Large intestine (tissue), 3 donors: ENCODE results near the gene TDP2. TPM values are rescaled to one million over a fixed set of nuclear protein-coding genes. Genes with fewer than 3 reads are reported as not detected.

Experiments used
- DNase-seq, 2 donors: peaks; one replicate each; pipeline versions ENCODE4 v3.0.0 to v3.0.0-alpha.2; 2013
- H3K27ac ChIP-seq: one replicate; pipeline ENCODE4 v1.5.1; 2013; ENCODE audit warnings: low read length
- H3K27me3 ChIP-seq: 2 replicates; pipeline ENCODE4 v1.6.1; 2013; ENCODE audit warnings: low read length; ENCODE audit not compliant: control insufficient read depth, insufficient read depth
- H3K36me3 ChIP-seq: 2 replicates; pipeline ENCODE4 v1.6.1; 2013; ENCODE audit warnings: low read length; ENCODE audit not compliant: control insufficient read depth, insufficient read depth
- H3K4me1 ChIP-seq: one replicate; pipeline ENCODE4 v1.6.1; 2013; ENCODE audit warnings: low read length; ENCODE audit not compliant: control insufficient read depth, insufficient read depth
- H3K4me3 ChIP-seq: one replicate; pipeline ENCODE4 v1.5.1; 2013; ENCODE audit warnings: low read length
- H3K9me3 ChIP-seq: one replicate; pipeline ENCODE4 v1.6.1; 2013; ENCODE audit warnings: mild to moderate bottlenecking, low read depth, low read length, moderate library complexity; ENCODE audit not compliant: control insufficient read depth
- WGBS: methylation state at CpG from one replicate; pipeline ENCODE4 v1.1.5; 2013; ENCODE audit warnings: low lambda C conversion rate; ENCODE audit not compliant: insufficient coverage; 5-methylcytosine and 5-hydroxymethylcytosine counted together
- polyA plus RNA-seq: library from polyadenylated mRNA; unstranded; fragments of 120-200 nt; gene quantifications from one replicate; pipeline ENCODE4 v1.2.1, GENCODE V29; 2013

Gene TDP2
- polyA plus RNA-seq, 1 donor: 292 TPM

- H3K27ac ChIP-seq: no peak overlapping the region
- no peaks in the 10 kb centered on the region for H3K9me3 ChIP-seq
- no peaks in the 10 kb centered on the region for H3K4me1 ChIP-seq
- 53% methylated on average over 2 of the region's 5 CpGs for WGBS
- H3K36me3 ChIP-seq: no peaks in the 10 kb centered on the region
- no peak overlapping the region for H3K4me3 ChIP-seq
- DNase-seq: no peak
- no peaks in the 10 kb centered on the region for H3K27me3 ChIP-seq
These were observed 35.7 kb downstream of the TDP2 start for GRCh38 chr6:24630856-24631505.

- no peak overlapping the region for H3K4me3 ChIP-seq
- no peaks in the 10 kb centered on the region for H3K27me3 ChIP-seq
- no peaks in the 10 kb centered on the region for H3K4me1 ChIP-seq
- no peaks in the 10 kb centered on the region for H3K9me3 ChIP-seq
- H3K27ac ChIP-seq: no peak overlapping the region
- no CpG with 5 or more reads among the region's 7 CpGs for WGBS
- DNase-seq: no peak
- H3K36me3 ChIP-seq: no peaks in the 10 kb centered on the region
These were observed 44.9 kb downstream of the TDP2 start for GRCh38 chr6:24621626-24622289.

GRCh38 chr6:24620637-24621036, 46.1 kb downstream of the TDP2 start:
- no peak overlapping the region for H3K27ac ChIP-seq
- H3K27me3 ChIP-seq: no peaks in the 10 kb centered on the region
- no peaks in the 10 kb centered on the region for H3K36me3 ChIP-seq
- H3K4me1 ChIP-seq: no peaks in the 10 kb centered on the region
- H3K9me3 ChIP-seq: no peaks in the 10 kb centered on the region
- WGBS: no CpG with 5 or more reads among the region's 3 CpGs
- no peak for DNase-seq
- H3K4me3 ChIP-seq: no peak overlapping the region

GRCh38 chr6:24619661-24620060, 47.0 kb downstream of the TDP2 start:
- no peak overlapping the region for H3K4me3 ChIP-seq
- no peaks in the 10 kb centered on the region for H3K36me3 ChIP-seq
- no peaks in the 10 kb centered on the region for H3K9me3 ChIP-seq
- 92% methylated on average over 2 of the region's 5 CpGs for WGBS
- no peak overlapping the region for H3K27ac ChIP-seq
- DNase-seq: no peak
- H3K4me1 ChIP-seq: no peaks in the 10 kb centered on the region
- H3K27me3 ChIP-seq: no peaks in the 10 kb centered on the region

- Histone ChIP-seq H3K36me3 (no peaks in the 10 kb centered on the region), H3K9me3 (no peaks in the 10 kb centered on the region), H3K4me3 (no peak overlapping the region), H3K4me1 (no peaks in the 10 kb centered on the region), H3K27ac (no peak overlapping the region), H3K27me3 (no peaks in the 10 kb centered on the region)
- no CpG with 5 or more reads among the region's 2 CpGs for WGBS
- no peak for DNase-seq
These were observed 52.1 kb downstream of the TDP2 start for GRCh38 chr6:24614648-24615047.

- no peaks in the 10 kb centered on the region for H3K4me1 ChIP-seq
- H3K27ac ChIP-seq: no peak overlapping the region
- DNase-seq: no peak
- H3K9me3 ChIP-seq: no peaks in the 10 kb centered on the region
- no peak overlapping the region for H3K4me3 ChIP-seq
- 100% methylated on average over 1 of the region's 7 CpGs for WGBS
- H3K36me3 ChIP-seq: no peaks in the 10 kb centered on the region
- no peaks in the 10 kb centered on the region for H3K27me3 ChIP-seq
These were observed 52.7 kb downstream of the TDP2 start for GRCh38 chr6:24614043-24614420.

DNA sequence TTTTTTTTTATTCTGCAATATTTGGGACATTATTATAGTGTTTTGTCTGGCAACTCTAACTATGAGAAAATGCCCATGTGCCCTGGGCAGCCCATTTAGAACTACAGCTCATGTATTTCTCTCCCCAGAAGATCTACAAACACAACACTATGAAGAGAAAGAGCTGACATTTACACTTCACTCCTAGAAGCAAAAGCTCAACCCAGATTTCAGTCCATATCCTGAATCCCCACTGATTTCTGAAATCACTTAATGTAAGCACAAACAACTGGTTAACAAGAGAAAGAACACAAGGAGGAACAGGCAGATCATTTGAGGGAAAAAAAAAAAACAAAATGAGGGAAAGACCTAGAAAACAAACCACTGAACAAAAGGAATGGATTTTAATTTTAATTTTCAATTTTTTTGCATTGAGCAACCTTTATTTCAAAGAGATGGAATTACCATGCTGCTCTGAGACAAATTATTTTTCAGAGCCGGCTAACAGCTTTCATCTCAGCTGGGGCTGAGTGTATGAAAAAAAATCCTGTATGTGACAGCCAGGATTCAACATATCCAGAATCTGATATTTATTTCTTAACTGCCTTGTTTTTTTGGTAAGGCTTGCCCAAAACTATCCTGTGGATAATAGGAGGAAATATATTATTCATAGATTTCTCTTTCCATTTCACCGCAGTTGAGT, 53.2 kb downstream of the TDP2 start:
- Histone ChIP-seq H3K4me3 (no peak overlapping the region), H3K9me3 (no peaks in the 10 kb centered on the region), H3K27ac (no peak overlapping the region), H3K4me1 (no peaks in the 10 kb centered on the region), H3K36me3 (no peaks in the 10 kb centered on the region), H3K27me3 (no peaks in the 10 kb centered on the region)
- no CpG with 5 or more reads among the region's 2 CpGs for WGBS
- no peak for DNase-seq

DNA sequence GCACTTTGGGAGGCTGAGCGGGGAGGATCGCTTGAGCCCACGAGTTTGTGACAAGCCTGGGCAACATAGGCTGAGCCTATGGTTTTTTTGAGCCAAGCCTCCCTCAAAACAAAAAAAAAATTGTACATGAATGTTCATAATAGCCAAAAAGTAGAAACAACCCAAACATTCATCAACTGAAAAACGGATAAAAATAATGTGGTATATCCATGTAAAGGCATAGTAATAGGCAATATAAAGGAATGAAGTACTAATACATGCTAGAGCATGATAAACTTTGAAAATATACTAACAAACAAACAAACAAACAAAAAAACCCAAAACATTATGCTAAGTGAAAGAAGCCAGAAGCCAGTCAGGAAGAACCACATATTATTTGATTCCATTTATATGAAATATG, 56.0 kb downstream of the TDP2 start:
- Histone ChIP-seq H3K27me3 (no peaks in the 10 kb centered on the region), H3K36me3 (no peaks in the 10 kb centered on the region), H3K4me3 (no peak overlapping the region), H3K4me1 (peaks cover 9% of the 10 kb centered on the region), H3K27ac (no peak overlapping the region), H3K9me3 (no peaks in the 10 kb centered on the region)
- DNase-seq: no peak
- 100% methylated on average over 1 of the region's 4 CpGs for WGBS

DNA sequence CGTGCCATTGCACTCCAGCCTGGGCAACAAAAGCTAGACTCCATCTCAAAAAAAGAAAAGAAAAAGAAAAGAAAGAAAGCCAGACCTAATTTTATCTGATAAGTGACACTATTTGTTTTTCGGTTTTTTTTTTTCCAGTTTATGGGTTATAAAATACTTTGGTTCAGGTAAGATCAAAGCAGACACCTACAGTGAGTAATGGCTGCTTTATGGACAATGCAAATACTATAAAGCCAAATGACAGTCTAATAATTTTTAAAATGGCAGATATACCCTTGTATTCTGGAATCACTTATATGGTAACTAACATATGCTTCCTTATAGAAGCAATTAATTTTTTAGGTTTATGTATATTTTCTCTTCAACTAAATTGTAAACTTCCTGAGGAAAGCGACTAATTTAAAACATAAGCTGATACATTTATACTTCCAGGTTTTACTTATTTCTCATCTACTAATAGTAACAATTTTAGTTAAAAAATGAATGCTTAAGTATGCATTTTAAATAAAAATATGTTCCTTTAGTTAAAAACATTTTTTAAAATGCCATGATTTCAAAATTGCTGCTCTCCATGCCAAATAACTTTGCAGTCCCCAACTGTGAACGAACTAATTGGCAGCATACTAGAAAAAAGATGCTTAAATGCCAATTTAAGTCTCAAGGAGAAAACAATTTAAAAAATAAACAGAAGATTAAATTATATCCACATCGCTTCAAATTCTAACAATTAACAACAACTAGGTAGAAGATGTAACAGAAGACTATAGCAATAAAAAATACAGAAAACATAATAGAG, 59.2 kb downstream of the TDP2 start:
- Histone ChIP-seq H3K27me3 (no peaks in the 10 kb centered on the region), H3K4me1 (peaks cover 9% of the 10 kb centered on the region), H3K9me3 (no peaks in the 10 kb centered on the region), H3K36me3 (no peaks in the 10 kb centered on the region), H3K4me3 (no peak overlapping the region), H3K27ac (no peak overlapping the region)
- WGBS: 65% methylated on average over 4 of the region's 5 CpGs
- DNase-seq: peak in 1 of 2 donors; percentile 11

DNA sequence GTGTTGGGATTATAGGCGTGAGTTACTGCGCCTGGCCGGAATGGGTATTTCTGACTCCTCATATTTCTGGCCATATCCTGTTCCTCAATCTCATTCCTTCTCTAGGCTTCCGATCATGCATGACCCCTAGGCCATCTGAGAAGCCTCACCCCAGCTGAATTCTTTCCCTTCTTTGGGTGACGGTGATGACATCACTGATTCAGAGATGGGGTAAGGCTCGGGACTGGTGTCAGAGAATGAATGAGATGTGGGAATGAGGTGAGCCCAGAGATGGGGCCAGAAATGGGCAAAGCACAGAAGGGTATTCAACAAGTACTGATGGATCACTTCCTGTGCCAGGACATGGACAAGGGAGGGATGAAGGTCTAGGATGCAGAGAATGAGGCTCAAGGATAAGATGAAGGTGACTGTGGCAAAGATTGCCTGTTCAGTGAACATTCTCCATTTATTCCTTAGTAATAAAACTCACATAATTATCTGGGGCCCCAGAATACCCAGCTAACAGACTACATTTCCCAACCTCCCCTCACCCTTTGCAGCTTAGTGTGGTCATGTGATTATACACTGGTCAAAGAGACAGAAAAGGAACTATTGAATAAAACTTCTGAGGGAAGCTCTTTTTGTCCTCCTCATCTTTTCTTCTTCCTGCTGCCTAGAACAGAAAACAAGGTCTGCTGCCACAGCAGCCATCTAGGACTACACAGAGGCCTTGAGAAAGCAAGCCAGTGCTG, 60.3 kb downstream of the TDP2 start:
- Histone ChIP-seq H3K4me1 (peaks cover 9% of the 10 kb centered on the region), H3K4me3 (no peak overlapping the region), H3K27me3 (no peaks in the 10 kb centered on the region), H3K27ac (no peak overlapping the region), H3K36me3 (no peaks in the 10 kb centered on the region), H3K9me3 (no peaks in the 10 kb centered on the region)
- WGBS: no CpG with 5 or more reads among the region's 6 CpGs
- peak; percentile 19 to 56 for DNase-seq
